Globus pallidus (tissue), 1 donor: Measurements from ENCODE around the gene KCNK4.
"Not testable (repeated sequence)": the region's sequence is repeated elsewhere in the genome, so short reads cannot be mapped to it uniquely, and the experiment has no call there.

Experiments used
- DNase-seq: peaks from one replicate; pipeline ENCODE4 v3.0.0-alpha.2; 2015; ENCODE audit warnings: low spot score

KCNK4 gene

GRCh38 chr11:64306876-64307622 is 15.9 kb downstream of the KCNK4 start:
- DNase-seq: peak; percentile 31

- DNase-seq: not testable (repeated sequence)
These were observed 16.7 kb downstream of the KCNK4 start for GRCh38 chr11:64307795-64308194.

- DNase-seq: no peak
These were observed 21.8 kb downstream of the KCNK4 start for GRCh38 chr11:64312947-64313346.

- peak; percentile 54 for DNase-seq
These were observed 22.5 kb downstream of the KCNK4 start for GRCh38 chr11:64313491-64314145.

GRCh38 chr11:64314146-64314804 is 23.2 kb downstream of the KCNK4 start:
- DNase-seq: no peak

- no peak for DNase-seq
These were observed 23.9 kb downstream of the KCNK4 start for GRCh38 chr11:64314805-64315561.

GRCh38 chr11:64315667-64316526 is 24.8 kb downstream of the KCNK4 start:
- DNase-seq: not testable (repeated sequence)

- no peak for DNase-seq
These were observed 25.7 kb downstream of the KCNK4 start for GRCh38 chr11:64316672-64317324.

GRCh38 chr11:64317325-64317960 is 26.3 kb downstream of the KCNK4 start, which contains the start of gene TRMT112:
Gene TRMT112 (minus strand): TSS chr11:64317559. CDS start chr11:64317526, 33 bp downstream.
- DNase-seq: peak; percentile 97

GRCh38 chr11:64317961-64318765 is 27.1 kb downstream of the KCNK4 start, which contains the start of gene PRDX5:
Gene PRDX5 (plus strand): TSS chr11:64318121. CDS start chr11:64318216, 95 bp downstream.
- peak; percentile 99 for DNase-seq

- no peak for DNase-seq
These were observed 28.0 kb downstream of the KCNK4 start for GRCh38 chr11:64318766-64319761.

- DNase-seq: no peak
These were observed 29.5 kb downstream of the KCNK4 start for GRCh38 chr11:64320556-64320955.

- DNase-seq: no peak
These were observed 29.9 kb downstream of the KCNK4 start for GRCh38 chr11:64321026-64321425.

- no peak for DNase-seq
These were observed 30.4 kb downstream of the KCNK4 start for GRCh38 chr11:64321533-64321932.

- DNase-seq: no peak
These were observed 31.8 kb downstream of the KCNK4 start for GRCh38 chr11:64322925-64323260.

GRCh38 chr11:64323373-64323772 is 32.3 kb downstream of the KCNK4 start:
- DNase-seq: no peak

- DNase-seq: not testable (repeated sequence)
These were observed 32.9 kb downstream of the KCNK4 start for GRCh38 chr11:64323984-64324383.
